GM20431 (cell line): ENCODE data around the gene WNT9B.

Experiments
- in situ Hi-C: fragments of 300-500 bp; cut with MseI, MboI; formaldehyde crosslinking; loops from one replicate; pipeline ENCODE4 v1.15.0; 2020; ENCODE audit warnings: low sequenced_read_pairs; ENCODE audit not compliant: unreplicated experiment

WNT9B gene

GRCh38 chr17:46935658-46936266, 84.4 kb downstream of the WNT9B start:
- in situ Hi-C loops, result no loop called here
